HG03520 (cell line): Measurements from ENCODE around the gene OR4E2.
"Not testable (repeated sequence)": the region's sequence is repeated elsewhere in the genome, so short reads cannot be mapped to it uniquely, and the experiment has no call there.

ENCODE experiments used
- ATAC-seq: cut with Tn5 transposase; IDR thresholded peaks from one replicate; pipeline ENCODE4 v1.9.1; 2021; ENCODE audit warnings: mild to moderate bottlenecking, moderate library complexity; ENCODE audit not compliant: unreplicated experiment

OR4E2 gene, protein sequence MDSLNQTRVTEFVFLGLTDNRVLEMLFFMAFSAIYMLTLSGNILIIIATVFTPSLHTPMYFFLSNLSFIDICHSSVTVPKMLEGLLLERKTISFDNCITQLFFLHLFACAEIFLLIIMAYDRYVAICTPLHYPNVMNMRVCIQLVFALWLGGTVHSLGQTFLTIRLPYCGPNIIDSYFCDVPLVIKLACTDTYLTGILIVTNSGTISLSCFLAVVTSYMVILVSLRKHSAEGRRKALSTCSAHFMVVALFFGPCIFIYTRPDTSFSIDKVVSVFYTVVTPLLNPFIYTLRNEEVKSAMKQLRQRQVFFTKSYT

DNA sequence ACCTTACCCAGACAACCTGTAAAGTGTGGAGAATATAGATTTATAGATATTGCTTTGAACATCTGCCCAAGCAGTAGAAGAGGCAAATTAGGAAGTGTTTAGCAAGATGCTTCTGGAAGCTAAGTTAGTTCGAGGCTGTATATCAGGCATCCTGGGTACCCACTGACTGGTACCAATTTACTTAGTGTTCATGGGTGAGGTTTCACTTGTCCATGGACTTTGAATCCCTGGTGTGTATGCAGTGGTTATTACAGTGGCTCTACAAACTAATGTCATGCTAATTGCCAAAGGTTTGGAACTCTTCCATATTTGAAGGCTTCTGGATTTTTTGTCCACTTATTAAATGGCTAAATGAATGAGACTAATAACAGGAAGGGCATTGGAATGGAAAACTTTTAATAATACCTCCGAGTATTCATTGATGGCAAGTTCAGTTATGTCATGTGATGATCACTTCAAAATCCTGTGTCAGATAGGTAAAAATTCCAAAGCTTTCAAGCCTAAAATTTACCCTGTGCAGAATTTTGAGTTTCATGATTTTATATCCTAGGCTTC is at the start of gene OR4E2:
TSS of gene OR4E2 (plus strand) at position 505 of the 555 bp plus-strand sequence. CDS start 11,248 bp downstream, outside the sequence.
- no peak for ATAC-seq

- ATAC-seq = no peak
These were observed 41.3 kb upstream of the OR4E2 start for GRCh38 chr14:21612324-21612723.

- ATAC-seq = no peak
These were observed 39.4 kb upstream of the OR4E2 start for GRCh38 chr14:21614240-21614639.

DNA sequence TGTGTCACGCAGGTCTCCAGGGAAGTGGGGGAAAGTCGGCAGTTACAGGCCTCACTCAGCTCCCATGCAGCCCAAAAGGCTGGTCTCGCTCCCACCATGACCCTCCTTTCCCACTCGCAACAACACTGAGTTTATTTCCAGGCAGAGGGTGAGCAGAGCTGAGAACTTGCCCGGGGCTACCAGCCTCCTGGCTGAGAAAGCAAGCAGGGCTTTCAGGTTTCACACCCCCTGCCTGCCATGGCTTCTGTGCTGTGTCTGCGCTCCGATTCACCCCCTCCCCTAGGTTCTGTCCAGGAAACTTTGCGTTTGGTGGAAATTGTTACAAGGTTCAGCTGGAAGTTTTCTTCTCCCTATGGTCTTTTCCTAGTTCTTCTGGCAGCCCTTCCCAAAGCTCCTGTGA is 36.0 kb upstream of the OR4E2 start:
- ATAC-seq = no peak

- no peak for ATAC-seq
These were observed 27.0 kb upstream of the OR4E2 start for GRCh38 chr14:21626491-21627230.

- not testable (repeated sequence) for ATAC-seq
These were observed 23.1 kb upstream of the OR4E2 start for GRCh38 chr14:21630503-21630902.

GRCh38 chr14:21631084-21631483 is 22.6 kb upstream of the OR4E2 start:
- ATAC-seq = no peak

DNA sequence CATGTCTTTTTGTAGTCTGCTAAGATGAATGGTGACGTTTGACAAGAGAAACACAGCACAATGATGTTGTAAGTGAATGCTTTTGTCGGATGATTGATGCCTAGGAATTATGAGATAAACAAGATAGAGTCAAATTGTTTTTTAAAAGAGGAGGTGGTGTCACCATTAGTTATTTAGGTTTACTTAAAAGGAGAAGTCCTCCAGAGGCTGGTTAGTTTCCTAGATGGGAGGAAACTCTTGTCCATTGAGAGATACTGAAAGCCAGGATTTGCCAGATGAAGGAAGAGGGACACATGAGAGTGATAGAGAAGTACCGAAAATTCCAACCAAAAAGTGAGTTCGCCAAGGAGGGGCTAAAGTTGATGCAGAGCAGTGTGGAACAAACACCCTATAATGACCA is 18.8 kb upstream of the OR4E2 start, which contains the start of gene OR10G2:
TSS of gene OR10G2 (minus strand) at position 101 of the 400 bp plus-strand sequence. CDS start at position 3, 98 bp downstream.
- no peak for ATAC-seq

DNA sequence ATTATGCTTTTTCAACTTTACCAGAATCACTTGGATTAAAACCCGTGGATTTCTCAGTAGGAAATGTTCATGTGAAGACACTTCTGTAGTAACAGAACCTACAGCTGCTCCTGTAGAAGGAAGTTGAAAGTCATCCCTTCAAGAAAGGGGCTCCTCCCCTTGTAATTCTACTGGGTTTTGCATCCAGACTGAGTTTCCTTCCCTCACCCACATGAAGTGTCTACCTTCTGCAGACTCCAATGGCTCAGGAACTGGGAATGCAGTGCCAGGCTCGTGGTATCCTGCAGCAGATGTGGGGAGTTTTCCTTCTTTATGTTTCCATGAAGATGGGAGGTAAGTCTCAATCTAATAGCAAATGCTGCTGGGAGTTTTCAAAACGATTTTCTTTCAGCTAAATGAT is 11.0 kb upstream of the OR4E2 start:
- no peak for ATAC-seq

- no peak for ATAC-seq
These were observed 10.2 kb upstream of the OR4E2 start for GRCh38 chr14:21643407-21643806.

DNA sequence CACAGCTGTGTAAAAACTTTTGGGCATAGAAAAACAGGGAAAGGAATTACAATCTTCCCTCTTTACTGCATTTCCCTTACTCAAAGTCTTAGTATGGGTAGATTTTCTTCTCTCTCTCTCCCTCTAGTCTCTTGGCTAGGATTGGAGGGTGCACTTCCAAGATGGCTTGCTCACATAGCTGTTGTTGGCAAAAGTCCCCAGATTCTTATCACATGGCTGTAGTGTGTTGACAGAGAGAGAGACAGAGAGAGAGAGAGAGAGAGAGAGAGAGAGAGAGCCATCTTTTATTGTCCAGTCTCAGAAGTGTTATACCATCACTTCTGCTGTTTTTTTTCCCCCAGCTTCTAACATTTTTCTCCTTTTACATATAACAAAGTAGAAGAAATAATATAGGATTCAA is 6.3 kb upstream of the OR4E2 start:
- ATAC-seq = no peak

GRCh38 chr14:21652209-21652808 is 1.3 kb upstream of the OR4E2 start:
- no peak for ATAC-seq

DNA sequence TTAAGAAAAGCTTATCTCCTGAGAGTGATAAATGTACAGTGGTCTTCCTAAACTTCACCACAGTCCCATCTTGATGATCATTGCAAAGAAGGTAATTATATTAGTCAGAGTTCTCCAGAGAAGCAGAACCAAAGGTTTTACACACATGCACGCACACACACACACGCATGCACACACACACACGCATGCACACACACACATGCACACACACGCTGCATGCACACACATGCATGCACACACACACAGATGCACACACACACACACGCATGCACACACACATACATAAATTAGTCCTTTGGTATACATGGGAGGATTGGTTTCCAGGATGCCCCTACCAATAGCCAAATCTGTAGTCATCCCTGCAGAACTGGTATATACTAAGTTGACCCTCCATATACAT is 580 bp downstream of the OR4E2 start:
- ATAC-seq = no peak

- no peak for ATAC-seq
These were observed 3.3 kb downstream of the OR4E2 start for GRCh38 chr14:21656980-21657379.

GRCh38 chr14:21668377-21668776 is 14.7 kb downstream of the OR4E2 start:
- no peak for ATAC-seq

DNA sequence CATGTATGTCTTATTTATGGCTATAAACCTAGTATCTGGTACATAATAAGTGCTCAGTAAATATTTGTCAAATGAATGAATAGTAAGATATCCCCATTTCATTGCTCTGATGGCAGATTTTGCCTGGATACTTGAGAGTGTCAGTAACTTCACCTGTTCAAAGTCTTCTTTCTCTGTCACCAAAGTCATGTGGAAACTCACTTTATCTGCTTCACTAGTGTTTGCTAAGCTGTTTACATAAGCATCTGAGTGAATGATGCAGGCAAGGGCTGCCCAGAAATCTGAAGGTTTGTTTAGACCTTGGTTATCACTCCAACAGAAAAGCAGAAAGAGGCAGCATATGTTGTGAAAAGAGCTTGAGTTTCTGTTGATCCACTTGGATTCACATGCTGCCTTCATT is 15.6 kb downstream of the OR4E2 start:
- ATAC-seq = no peak

- ATAC-seq = no peak
These were observed 17.7 kb downstream of the OR4E2 start for GRCh38 chr14:21671371-21671770.

- ATAC-seq = no peak
These were observed 18.5 kb downstream of the OR4E2 start for GRCh38 chr14:21672116-21672515.

DNA sequence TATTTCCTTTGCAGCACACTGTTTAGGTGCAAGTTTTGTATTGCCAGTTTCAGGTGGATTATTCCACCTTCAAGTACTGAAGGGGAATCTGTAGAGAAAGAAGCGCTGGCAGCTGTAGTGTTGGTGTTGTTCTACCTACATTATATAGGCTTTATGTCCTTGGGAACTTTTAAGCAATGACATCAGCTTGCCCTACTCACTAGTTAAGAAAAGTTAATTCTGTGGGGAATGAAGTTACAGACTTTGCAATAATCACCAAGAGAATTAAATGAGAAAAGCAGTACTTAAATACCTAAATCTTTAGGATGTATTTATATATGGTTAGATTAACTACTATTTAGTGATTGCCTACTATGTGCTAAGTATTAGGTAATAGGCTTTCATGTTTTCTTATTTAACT is 20.1 kb downstream of the OR4E2 start, which contains the start of gene OR4E1:
TSS of gene OR4E1 (minus strand) at position 101 of the 400 bp plus-strand sequence. CDS start 2,883 bp downstream, outside the sequence.
- no peak for ATAC-seq

DNA sequence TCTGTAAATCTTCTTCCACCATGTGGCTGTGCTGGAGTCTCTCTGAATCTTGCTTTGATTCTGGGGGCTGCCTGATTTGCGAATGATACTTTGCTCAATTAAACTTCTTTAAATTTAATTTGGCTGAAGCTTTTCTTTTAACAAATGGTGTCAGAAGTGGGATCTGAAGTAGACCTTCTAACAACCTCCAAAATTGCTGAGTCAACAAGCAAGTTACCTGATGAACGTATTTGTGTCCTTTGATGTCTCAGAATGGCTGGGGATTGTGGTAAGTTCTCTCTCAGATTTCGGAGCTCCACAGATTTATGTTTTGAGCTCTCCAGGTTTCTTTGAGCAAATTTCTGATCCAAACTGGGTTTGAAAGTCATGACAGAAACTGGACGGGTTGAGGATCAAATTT is 21.9 kb downstream of the OR4E2 start:
- ATAC-seq = no peak

DNA sequence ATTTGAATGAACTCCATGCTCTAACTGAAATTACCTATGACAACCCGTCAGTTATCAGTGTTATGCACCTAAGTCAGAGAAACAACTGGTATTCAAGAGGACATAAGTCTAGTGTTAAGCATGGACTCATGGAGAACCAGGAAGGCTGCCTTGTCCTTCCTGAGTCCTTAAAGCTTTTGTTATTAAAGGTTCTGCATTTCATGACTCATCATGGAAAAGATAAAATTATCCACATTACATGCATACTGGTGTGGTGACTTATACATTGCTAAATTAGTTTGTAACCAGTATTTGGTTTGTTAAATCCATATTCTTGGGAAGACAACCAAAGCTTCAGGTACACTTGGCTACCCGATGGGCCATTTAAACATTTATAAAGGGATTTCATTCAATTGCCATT is 26.4 kb downstream of the OR4E2 start:
- no peak for ATAC-seq
